HepG2 (cell line): ENCODE data around the gene SERTAD2. TPM values are rescaled to one million over a fixed set of nuclear protein-coding genes. Genes with fewer than 3 reads are reported as not detected.

ENCODE experiments used
- ATAC-seq: fragments of 200-7000 bp; cut with Tn5 transposase; 3 replicates; pipeline ENCODE4 v1.9.1; 2020; ENCODE audit warnings: mild to moderate bottlenecking, moderate library complexity
- BruUV-seq: library from RNA; stranded (reverse); fragments of 400-500 nt; replicated peaks from 2 replicates; lab custom pipeline; 2021; lab: Mats Ljungman, UMichigan
- CTCF ChIA-PET: fragments of 300-600 bp; formaldehyde crosslinking; extraction: SDS; loops from one replicate; lab custom pipeline; 2021; ENCODE audit warnings: low total read pairs, inconsistent platforms, low intra/inter-chr PET ratio; lab: Yijun Ruan, JAX
- POLR2A ChIA-PET: fragments of 350-600 bp; sonication (Branson Sonifier 250); formaldehyde crosslinking; loops from one replicate; lab custom pipeline; 2020; ENCODE audit warnings: antibody characterized with exemption, inconsistent platforms; lab: Yijun Ruan, JAX
- DNase-seq: peaks from one replicate; pipeline ENCODE4 v3.0.0-alpha.2; 2015; ENCODE audit warnings: low spot score
- FAIRE-seq: peaks from 3 replicates; lab custom pipeline; 2011; peaks lifted over from hg19 to GRCh38; lab: Jason Lieb, UNC
- H2AFZ ChIP-seq: one replicate; pipeline ENCODE4 v1.6.1; 2011; ENCODE audit warnings: low read length, inconsistent platforms
- H3K27ac ChIP-seq: fragments of 300-600 bp; 3 replicates; pipeline ENCODE4 v1.8.0; 2011; ENCODE audit warnings: mixed run types, mild to moderate bottlenecking, mixed read lengths, low read length, inconsistent platforms; ENCODE audit not compliant: insufficient read depth; ENCODE audit errors: extremely low read length
- H3K27me3 ChIP-seq, 2 experiments: fragments of 200-600 bp in 1 of 2; 2 replicates in 1 of 2; 3 replicates in 1 of 2; pipeline versions ENCODE4 v1.6.0 to v1.8.0; 2011; ENCODE audit warnings: low read length in 2 of 2, mild to moderate bottlenecking in 2 of 2, moderate library complexity in 2 of 2, inconsistent platforms in 1 of 2; ENCODE audit not compliant: insufficient read depth in 2 of 2, control insufficient read depth in 1 of 2
- H3K36me3 ChIP-seq, 2 experiments: fragments of 200-600 bp in 1 of 2; replicated peaks in 1 of 2; 2 replicates in 1 of 2; 3 replicates in 1 of 2; pipeline versions ENCODE4 v1.5.1 to v1.8.0; 2011; ENCODE audit warnings: low read length in 2 of 2, inconsistent platforms in 1 of 2; ENCODE audit not compliant: insufficient read depth in 2 of 2, control insufficient read depth in 1 of 2
- H3K4me1 ChIP-seq: 2 replicates; pipeline ENCODE4 v1.5.1; 2012; ENCODE audit warnings: low read length, inconsistent platforms; ENCODE audit not compliant: insufficient read depth
- H3K4me2 ChIP-seq: 2 replicates; pipeline ENCODE4 v1.6.0; 2011; ENCODE audit warnings: low read depth, low read length, inconsistent platforms
- H3K4me3 ChIP-seq, 3 experiments: fragments of 200-600 bp in 1 of 3; sonication (generic), shearing (Covaris generic) in 1 of 3; replicated peaks in 1 of 3; 2 replicates each; pipeline ENCODE4 v1.5.1; 2011 to 2016; ENCODE audit warnings: low read length in 3 of 3, inconsistent platforms in 2 of 3, low read depth in 2 of 3, mild to moderate bottlenecking in 2 of 3, control low read depth in 1 of 3, mixed read lengths in 1 of 3; ENCODE audit not compliant: insufficient read depth in 1 of 3
- H3K79me2 ChIP-seq: one replicate; pipeline ENCODE4 v1.6.1; 2011; ENCODE audit warnings: low read length, inconsistent platforms; ENCODE audit not compliant: insufficient read depth
- H3K9ac ChIP-seq: 2 replicates; pipeline ENCODE4 v1.6.0; 2011; ENCODE audit warnings: mild to moderate bottlenecking, low read depth, low read length, inconsistent platforms; ENCODE audit not compliant: insufficient read depth
- H3K9me3 ChIP-seq: 2 replicates; pipeline ENCODE4 v1.5.1; 2012; ENCODE audit warnings: mild to moderate bottlenecking, low read length
- H4K20me1 ChIP-seq: 2 replicates; pipeline ENCODE4 v1.6.0; 2011; ENCODE audit warnings: inconsistent platforms, mild to moderate bottlenecking, low read length, moderate library complexity; ENCODE audit not compliant: insufficient read depth
- DBP ChIP-seq: sonication (generic); formaldehyde crosslinking; IDR thresholded peaks from 2 replicates; pipeline ENCODE4 v1.4.0; 2020; ENCODE audit warnings: missing genetic modification reagents; ENCODE audit errors: not compliant biosample characterization
- ETV5 ChIP-seq: IDR thresholded peaks from 2 replicates; pipeline ENCODE4 v1.6.1; 2018; ENCODE audit warnings: missing biosample characterization, missing genetic modification reagents, inconsistent platforms, borderline replicate concordance
- FOXA3 ChIP-seq: IDR thresholded peaks from 2 replicates; pipeline ENCODE4 v1.6.1; 2016; ENCODE audit warnings: missing genetic modification reagents, missing compliant biosample characterization
- GPN1 ChIP-seq: sonication (generic); formaldehyde crosslinking; IDR thresholded peaks from 2 replicates; pipeline ENCODE4 v1.5.1; 2020; ENCODE audit warnings: missing genetic modification reagents, borderline replicate concordance
- HMGXB4 ChIP-seq, 2 experiments: sonication (generic) in 1 of 2; formaldehyde crosslinking in 1 of 2; IDR thresholded peaks; 2 replicates each; pipeline versions ENCODE4 v1.4.0 to v1.6.1; 2018 to 2020; ENCODE audit warnings: missing genetic modification reagents in 2 of 2, borderline replicate concordance in 1 of 2, low read depth in 1 of 2, mild to moderate bottlenecking in 1 of 2, missing biosample characterization in 1 of 2
- HNF1B ChIP-seq: sonication (generic); formaldehyde crosslinking; IDR thresholded peaks from 2 replicates; pipeline ENCODE4 v1.5.1; 2020; ENCODE audit warnings: mild to moderate bottlenecking, moderate library complexity, missing genetic modification reagents
- MED1 ChIP-seq: sonication (generic); formaldehyde crosslinking; IDR thresholded peaks from 2 replicates; pipeline ENCODE4 v1.4.0; 2020; ENCODE audit warnings: missing genetic modification reagents
- PAWR ChIP-seq: sonication (generic); formaldehyde crosslinking; IDR thresholded peaks from 2 replicates; pipeline ENCODE4 v1.4.0; 2020; ENCODE audit warnings: missing genetic modification reagents, mild to moderate bottlenecking, borderline replicate concordance
- PTBP1 ChIP-seq: fragments of 200-400 bp; formaldehyde crosslinking; IDR thresholded peaks from 2 replicates; pipeline ENCODE4 v1.6.1; 2018; ENCODE audit warnings: low read length, low read depth; ENCODE audit not compliant: poor library complexity, severe bottlenecking
- SNAPC2 ChIP-seq: sonication (generic); formaldehyde crosslinking; IDR thresholded peaks from 2 replicates; pipeline ENCODE4 v1.8.1; 2022; ENCODE audit warnings: mild to moderate bottlenecking, missing genetic modification reagents
- SOX6 ChIP-seq, 2 experiments: fragments of 450-650 bp in 1 of 2; sonication (generic) in 1 of 2; formaldehyde crosslinking in 1 of 2; IDR thresholded peaks; 2 replicates each; pipeline versions ENCODE4 v1.4.0 to v1.6.1; 2017 to 2020; ENCODE audit warnings: antibody characterized with exemption in 1 of 2, mild to moderate bottlenecking in 1 of 2, missing genetic modification reagents in 1 of 2
- TRIM24 ChIP-seq: sonication (generic); formaldehyde crosslinking; IDR thresholded peaks from 2 replicates; pipeline ENCODE4 v1.8.0; 2022; ENCODE audit warnings: mild to moderate bottlenecking, missing genetic modification reagents
- ZNF235 ChIP-seq: sonication (generic); formaldehyde crosslinking; IDR thresholded peaks from 2 replicates; pipeline ENCODE4 v1.8.1; 2023; ENCODE audit warnings: mild to moderate bottlenecking, missing genetic modification reagents, borderline replicate concordance
- ZNF430 ChIP-seq: sonication (generic); formaldehyde crosslinking; IDR thresholded peaks from 2 replicates; pipeline ENCODE4 v1.9.0; 2021; ENCODE audit warnings: mild to moderate bottlenecking, missing genetic modification reagents
- ZNF503 ChIP-seq: sonication (generic); formaldehyde crosslinking; IDR thresholded peaks from 2 replicates; pipeline ENCODE4 v1.4.0; 2020; ENCODE audit warnings: missing genetic modification reagents
- ZNF552 ChIP-seq: sonication (generic); formaldehyde crosslinking; IDR thresholded peaks from 2 replicates; pipeline ENCODE4 v1.9.0; 2022; ENCODE audit warnings: missing genetic modification reagents, mild to moderate bottlenecking, borderline replicate concordance
- ZSCAN31 ChIP-seq: sonication (generic); formaldehyde crosslinking; IDR thresholded peaks from 2 replicates; pipeline ENCODE4 v1.5.0; 2020; ENCODE audit warnings: low read depth, mild to moderate bottlenecking, missing genetic modification reagents
- WGBS: methylation state at CpG from one replicate; pipeline ENCODE4 v1.1.6; 2017; ENCODE audit warnings: low lambda C conversion rate; 5-methylcytosine and 5-hydroxymethylcytosine counted together
- in situ Hi-C: cut with HindIII; loops from 2 replicates; pipeline ENCODE4 v1.10.0; 2017; ENCODE audit warnings: low pct_unique_long_range_greater_than_20kb; ENCODE audit not compliant: extremely low pct_ligation_motif_present
- intact Hi-C: fragments of 100-400 bp; cut with micrococcal nuclease; formaldehyde crosslinking; loops from one replicate; pipeline ENCODE4 v1.10.0; 2022; ENCODE audit not compliant: unreplicated experiment
- polyA plus RNA-seq, 8 experiments: library from polyadenylated mRNA; depleted of rRNA in 3 of 8; stranded (reverse) in 7 of 8; unstranded in 1 of 8; fragments of >200 nt; fragmentation: Illumina TruSeq in 4 of 8; extraction: Trizol in 4 of 8; gene quantifications; 2 replicates each; pipeline versions ENCODE4 v1.2.1 to v1.2.3, GENCODE V29; 2011 to 2016; ENCODE audit warnings: low read depth in 4 of 8, missing spikeins in 1 of 8, mixed read lengths in 1 of 8; ENCODE audit not compliant: insufficient read depth in 1 of 8
- total RNA-seq, 5 experiments: library from RNA; depleted of rRNA; stranded (reverse); fragments of >200 nt; fragmentation: Illumina TruSeq; extraction: Trizol; gene quantifications; 2 replicates each; pipeline ENCODE4 v1.2.3, GENCODE V29; 2016; ENCODE audit warnings: low read depth in 1 of 5

SERTAD2 gene
- total and polyA plus RNA-seq, 2 of the 13 experiments (the other 11 are each of a cell fraction or from before 2014, with no cell fraction given): 6.7 to 22.6 TPM

GRCh38 chr2:64696636-64697035 is 42.9 kb upstream of the SERTAD2 start (continued):
- no peak for TF ChIP-seq PAWR (CRISPR knock-in tag)
- TF ChIP-seq HNF1B (CRISPR knock-in tag): no peak
- TF ChIP-seq GPN1 (CRISPR knock-in tag): no peak
- TF ChIP-seq ZSCAN31 (CRISPR knock-in tag): no peak
- TF ChIP-seq ZNF430 (CRISPR knock-in tag): no peak
- TF ChIP-seq ZNF552 (CRISPR knock-in tag): no peak
- no peak for TF ChIP-seq TRIM24 (CRISPR knock-in tag)

- in situ Hi-C loops: no loop called here
- no peak overlapping the region for H3K4me3 ChIP-seq
- H3K9ac ChIP-seq: no peak overlapping the region
- 90% methylated on average over 1 of the region's 1 CpG for WGBS
- no peak for FAIRE-seq
- no peaks in the 10 kb centered on the region for H3K27me3 ChIP-seq
- no peaks in the 10 kb centered on the region for H3K79me2 ChIP-seq
- no peak overlapping the region for H3K27ac ChIP-seq
- ChIA-PET CTCF (no interaction called here), POLR2A (interaction anchor here (1.2 to 2.7 kb wide), 3 partner anchors 10 to 55 kb away, joined by 4 to 12 read pairs (median 5); partner anchors contain the start of gene SERTAD2)
- no peaks in the 10 kb centered on the region for H3K36me3 ChIP-seq
- BruUV-seq: no TSS peak
- intact Hi-C loops: no loop called here
- no peak overlapping the region for H3K4me2 ChIP-seq
- peaks cover 20% of the 10 kb centered on the region for H3K4me1 ChIP-seq
- DNase-seq: no peak
- no peaks in the 10 kb centered on the region for H4K20me1 ChIP-seq
- H2AFZ ChIP-seq: no peak overlapping the region
- ATAC-seq: no peak
- no peaks in the 10 kb centered on the region for H3K9me3 ChIP-seq
- TF ChIP-seq SNAPC2 (CRISPR knock-in tag) (no peak), SOX6 (IDR thresholded peaks at IDR 0.05) (no peak), SOX6 (CRISPR knock-in tag; IDR thresholded peaks at IDR 0.05) (no peak), PTBP1 (no peak), MED1 (CRISPR knock-in tag) (no peak), DBP (CRISPR knock-in tag) (no peak), FOXA3 (no peak), ETV5 (CRISPR knock-in tag) (no peak), HMGXB4 (CRISPR knock-in tag; IDR thresholded peaks at IDR 0.05; ENCODE audit: borderline replicate concordance in 1 of 2, low read depth in 1 of 2) (no peak), ZNF503 (CRISPR knock-in tag) (no peak), ZNF235 (no peak)
Measured at GRCh38 chr2:64695721-64696261, 42.1 kb upstream of the SERTAD2 start.
